ENCODE results near the gene PNISR.

PNISR gene

DNA sequence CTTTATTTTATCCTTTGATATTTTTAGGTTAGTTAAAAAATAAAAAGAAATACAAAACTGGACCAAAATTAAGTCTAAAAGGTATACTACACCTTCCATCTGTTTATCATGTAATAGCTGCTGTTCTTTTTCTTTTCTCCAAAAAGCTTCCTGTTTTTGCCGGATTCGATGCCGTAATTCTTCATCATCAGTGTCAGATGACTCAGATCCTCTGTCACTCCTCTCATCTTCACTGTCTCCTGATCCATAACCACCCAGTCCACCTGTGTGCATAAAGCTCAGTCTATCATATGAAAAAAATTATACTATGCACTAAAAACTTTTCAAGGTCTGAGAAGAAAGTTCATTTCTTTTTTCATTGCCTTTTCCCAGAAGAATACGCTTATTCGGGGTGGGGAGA lies 22.7 kb downstream of the PNISR start:
- no peak for DNase-seq (ENCODE audit: low read depth)

DNA sequence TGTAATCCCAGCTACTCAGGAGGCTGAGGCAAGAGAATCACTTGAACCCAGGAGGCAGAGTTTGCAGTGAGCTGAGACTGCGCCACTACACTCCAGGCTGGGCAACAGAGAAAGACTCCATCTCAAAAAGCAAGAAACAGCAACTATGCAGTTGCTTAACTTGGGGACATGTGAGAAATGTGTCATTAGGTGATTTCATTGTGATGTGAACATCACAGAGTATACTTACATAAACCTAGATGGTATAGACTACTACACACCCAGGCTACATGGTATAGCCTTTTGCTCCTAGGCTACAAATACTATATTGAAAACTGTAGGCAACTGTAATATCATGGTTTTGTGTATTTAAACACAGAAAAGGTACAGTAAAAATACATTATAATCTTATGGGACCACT lies 27.8 kb downstream of the PNISR start:
- no peak for DNase-seq (ENCODE audit: low read depth)

DNA sequence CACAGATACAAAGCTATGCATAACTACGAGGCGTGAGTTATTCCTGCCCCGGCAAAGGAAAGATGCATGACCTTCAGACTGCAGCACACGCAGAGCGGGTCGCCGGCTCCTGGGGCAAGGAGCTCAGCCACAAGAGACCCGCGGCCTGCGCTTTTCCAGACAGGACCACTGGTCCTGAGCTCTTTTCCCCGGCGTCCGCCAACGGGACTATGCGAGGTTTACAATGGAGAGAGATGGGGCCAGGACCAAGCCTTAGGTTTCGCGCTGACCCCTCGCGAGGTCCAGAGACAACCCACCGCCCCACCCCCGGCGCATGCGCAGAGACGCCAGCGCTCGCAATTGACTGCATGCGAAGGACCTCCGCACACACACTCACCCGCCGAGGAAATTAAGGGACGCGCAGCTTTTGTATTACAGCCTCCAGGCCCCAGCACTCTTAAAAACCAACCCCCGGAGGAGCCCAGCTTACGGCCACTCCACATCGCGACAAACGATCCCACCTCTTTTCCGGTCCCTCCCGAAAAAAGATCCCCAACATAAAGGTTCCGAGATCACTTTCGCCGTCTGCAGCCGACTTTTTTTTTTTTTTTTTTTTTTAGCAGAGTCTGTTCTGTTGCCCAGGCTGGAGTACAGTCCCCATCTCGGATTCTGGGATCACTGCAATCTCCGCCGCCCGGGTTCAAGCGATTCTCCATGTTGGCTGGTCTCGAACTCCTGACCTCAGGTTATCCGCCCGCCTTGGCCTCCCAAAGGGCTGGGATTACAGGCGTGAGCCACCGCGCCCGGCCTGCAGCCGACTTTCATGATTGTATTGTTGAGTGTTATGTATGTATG lies 31.2 kb downstream of the PNISR start, which contains the start of gene COQ3:
Gene COQ3, minus strand, starts transcription at position 498 of the 834 bp plus-strand sequence. Its CDS starts 16 bp downstream, at position 482.
- peak; percentile 39 for DNase-seq (ENCODE audit: low read depth)

DNA sequence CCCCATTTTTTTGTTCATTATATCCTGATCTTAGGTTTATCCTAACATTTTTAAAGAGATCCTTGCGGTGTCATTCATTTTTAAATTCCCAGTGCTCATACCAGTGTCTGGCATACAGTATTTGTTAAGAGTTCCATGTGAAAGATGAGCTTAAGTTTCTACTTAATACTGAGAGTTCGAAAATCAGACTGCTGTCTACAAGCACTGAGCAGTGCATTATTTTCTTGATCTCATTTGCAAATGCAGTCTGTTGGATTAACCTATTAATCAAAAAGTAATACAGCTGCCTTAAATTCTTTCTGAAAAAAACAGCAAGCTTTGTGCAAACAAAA lies 31.8 kb downstream of the PNISR start:
- no peak for DNase-seq (ENCODE audit: low read depth)

DNA sequence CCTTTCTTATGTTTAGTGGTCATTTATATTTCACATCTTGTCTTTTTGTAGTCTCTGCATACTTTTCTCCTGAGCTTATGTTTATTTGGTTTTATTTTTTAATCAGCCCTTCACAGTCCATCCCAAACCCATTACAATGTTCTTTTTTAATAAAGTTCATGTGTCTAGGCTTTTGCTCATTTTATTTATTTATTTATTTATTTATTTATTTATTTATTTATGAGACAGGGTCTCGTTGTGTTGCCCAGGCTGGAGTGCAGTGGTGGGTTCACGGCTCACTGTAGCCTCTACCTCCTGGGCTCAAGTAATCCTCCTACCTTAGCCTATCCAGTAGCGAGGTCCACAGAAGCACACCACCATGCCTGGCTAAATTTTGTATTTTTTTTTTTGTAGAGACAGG lies 34.2 kb downstream of the PNISR start:
- no peak for DNase-seq (ENCODE audit: low read depth)

DNA sequence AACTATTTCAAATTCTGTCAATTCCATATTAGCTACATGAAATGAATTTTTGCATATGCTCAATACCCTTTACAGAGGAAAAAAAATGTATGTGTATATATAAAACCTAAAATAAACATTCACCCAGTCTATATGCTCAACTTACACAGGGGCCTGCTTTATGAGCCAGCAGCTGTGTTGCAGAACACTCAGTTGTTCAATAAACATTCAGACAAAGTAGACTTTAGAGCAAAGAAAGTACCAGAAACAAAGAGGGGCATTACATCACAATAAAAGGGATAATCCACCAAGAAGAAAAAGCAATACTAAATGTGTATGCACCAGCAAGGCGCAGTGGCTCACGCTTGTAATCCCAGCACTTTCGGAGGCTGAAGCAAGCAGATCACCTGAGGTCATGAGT lies 40.6 kb downstream of the PNISR start:
- no peak for DNase-seq (ENCODE audit: low read depth)

DNA sequence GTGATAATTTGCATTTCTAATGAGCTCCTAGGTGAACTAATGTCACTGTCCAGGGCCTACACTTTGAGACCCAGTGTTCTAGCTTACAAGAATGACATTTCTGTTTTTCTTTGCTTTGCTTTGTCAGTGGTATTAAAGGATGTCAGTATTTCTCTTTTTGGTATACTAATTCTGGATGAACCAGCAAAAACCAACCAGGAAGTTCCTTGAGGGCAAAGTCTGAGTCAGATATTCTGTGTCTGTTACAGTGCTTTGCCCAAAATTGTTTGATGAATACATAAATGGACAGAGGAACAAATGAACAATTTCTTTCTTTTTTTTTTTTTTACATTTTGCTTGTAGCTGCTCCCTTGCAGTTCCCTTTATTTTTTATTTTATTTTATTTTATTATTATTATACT lies 46.5 kb downstream of the PNISR start:
- DNase-seq (ENCODE audit: low read depth) = no peak

DNA sequence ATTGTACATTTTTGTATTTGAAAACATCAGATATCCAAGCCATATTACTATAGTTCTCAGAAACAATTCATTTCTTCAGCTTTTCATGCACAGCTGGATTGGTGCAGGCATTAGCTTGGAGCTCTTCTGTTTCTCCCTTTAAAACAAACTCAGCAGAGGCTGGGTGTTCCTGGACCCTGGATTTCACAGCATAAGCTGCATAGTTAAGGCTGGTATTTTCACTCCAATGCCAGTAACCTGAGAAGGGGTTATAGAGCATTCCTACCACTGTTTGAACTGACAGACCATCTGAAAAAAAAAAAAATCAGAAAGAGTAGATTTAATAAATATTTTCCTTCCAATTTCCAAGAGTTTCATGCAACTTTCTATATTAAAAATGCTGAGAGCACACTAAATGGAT lies 55.6 kb downstream of the PNISR start:
- DNase-seq (ENCODE audit: low read depth) = no peak

DNA sequence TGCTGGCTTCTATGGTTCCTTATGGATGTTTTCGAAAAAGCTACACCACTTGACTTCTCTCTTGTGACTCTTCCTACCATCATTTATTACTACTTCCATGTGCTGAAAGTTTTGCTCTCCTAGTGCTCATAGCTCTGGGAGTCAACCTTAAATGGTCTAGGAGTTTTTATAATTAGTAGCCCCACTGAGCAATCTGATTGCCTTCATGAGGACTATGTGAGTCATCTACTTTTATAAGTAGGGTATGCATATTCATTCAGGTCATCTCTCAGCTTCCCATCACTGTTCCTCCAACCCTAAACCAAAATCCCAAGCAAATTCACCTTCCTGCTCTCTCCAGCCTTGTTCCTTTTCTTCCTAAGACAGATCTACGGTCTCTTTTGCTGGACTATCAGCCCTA lies 58.3 kb downstream of the PNISR start:
- DNase-seq (ENCODE audit: low read depth) = no peak

DNA sequence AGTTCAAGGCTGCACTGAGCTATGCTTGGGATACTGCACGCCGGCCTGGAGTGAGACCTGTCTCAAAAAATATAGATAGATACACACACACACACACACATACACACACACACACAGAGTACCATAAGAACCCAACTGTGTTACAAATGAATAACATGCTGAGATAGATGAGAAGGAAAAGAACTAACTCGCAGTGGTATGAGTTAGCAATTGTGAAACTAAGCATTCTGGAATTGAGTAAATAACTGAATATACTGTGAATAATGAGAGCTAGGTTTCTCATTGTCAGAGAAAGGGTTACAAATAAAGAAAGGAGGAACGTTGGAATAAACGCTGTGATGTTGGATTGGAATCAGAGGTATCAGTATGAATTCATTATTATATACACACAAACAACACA lies 61.1 kb downstream of the PNISR start:
- DNase-seq (ENCODE audit: low read depth) = no peak

DNA sequence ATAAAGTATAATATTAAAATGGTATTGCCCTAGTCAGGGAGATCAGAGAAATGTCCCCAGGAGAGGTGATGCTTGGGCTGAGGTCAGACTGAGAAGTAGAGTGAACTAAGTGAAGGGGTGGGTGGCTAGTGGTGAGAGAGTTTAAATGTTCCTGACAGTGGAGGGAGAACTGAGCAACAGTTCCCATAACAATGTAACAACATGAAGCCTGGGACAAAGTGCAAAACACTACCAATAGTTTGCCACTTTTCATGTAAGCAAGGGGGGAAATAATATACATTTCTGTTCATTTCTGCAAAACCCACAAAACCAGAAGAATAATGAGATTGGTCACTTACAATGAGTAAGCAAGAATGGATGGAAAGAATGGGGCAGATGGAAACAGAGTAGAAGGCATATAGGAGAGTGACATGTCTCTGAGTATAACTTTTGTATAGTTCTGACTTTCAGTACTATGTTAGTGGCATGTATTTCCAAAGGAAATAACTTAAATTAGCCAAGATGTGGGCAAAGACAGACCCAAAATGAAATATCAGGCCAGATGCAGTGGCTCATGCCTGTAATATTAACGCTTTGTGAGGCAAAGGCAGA lies 62.3 kb downstream of the PNISR start:
- no peak for DNase-seq (ENCODE audit: low read depth)

DNA sequence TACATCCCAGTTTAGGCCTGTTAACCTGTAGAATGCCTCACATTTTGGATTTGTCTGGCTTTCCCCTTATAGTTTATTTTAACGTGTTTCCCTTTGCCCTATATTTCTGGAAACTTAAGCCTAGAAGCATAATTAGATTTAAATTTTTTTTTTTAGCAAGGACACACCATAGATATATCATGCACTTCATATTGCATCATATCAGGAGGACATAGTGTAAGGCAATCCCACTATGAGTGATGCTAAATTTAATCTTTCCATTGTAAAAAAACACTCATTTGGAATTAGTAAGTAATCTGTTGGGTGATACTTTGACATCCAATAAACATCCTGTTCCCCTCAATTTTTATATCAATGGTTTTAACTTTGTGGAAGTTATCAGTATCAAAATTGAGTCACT lies 65.3 kb downstream of the PNISR start:
- no peak for DNase-seq (ENCODE audit: low read depth)

DNA sequence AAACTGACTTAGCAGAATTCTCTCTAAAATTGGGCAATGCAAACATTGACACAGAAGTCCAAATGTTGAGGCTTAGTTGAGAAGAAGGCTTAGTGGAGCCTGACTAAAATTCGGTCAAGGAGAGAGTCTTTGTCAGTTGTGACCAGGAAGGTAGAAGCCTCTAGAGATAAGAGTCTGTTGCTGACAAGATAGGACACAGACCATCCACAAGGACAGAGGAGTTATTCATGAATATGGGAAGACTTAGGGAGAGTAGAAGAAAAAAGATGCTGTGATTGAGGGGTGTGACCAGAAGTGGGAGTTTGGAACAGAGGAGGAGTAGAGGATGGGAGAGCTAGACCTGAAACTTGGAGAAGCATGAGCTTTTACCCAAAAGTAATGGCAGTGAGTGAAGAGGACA lies 68.5 kb downstream of the PNISR start:
- no peak for DNase-seq (ENCODE audit: low read depth)

DNA sequence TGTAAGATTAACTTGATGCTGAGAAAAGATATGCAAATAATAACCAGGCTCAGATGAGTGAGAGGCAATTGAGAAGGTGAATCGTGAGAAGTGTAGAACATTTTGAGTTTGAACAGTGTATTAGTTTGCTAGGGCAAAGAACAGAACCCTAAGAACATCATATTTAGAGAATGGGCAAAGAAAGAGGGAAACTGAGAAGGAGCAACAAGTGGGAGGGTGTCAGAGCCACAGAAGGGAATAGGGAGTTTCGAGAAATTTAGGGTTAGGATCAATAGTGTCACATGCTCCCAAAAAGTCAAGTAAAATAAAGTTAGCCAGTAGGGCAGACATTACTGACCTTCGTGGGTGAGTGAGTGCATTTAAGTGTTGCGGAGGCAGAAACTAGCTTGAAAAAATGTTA lies 70.1 kb downstream of the PNISR start:
- no peak for DNase-seq (ENCODE audit: low read depth)

DNA sequence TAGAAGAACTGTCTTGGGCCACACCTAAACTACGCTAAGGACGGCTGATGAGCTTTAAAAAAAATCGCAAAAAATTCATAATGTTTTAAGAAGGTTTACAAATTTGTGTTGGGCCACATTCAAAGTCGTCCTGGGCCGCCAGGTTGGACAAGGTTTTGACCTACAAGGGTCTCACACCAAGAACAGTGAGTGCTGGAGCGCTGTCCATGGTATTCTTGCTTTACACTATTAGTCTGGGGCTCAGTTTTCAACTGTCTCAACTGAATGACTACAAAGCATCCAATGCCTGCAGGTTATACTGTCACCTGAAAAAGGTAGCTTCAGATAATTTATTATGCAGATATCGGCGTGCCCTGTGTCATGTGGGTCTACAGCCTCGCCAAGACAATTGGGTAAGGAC lies 72.0 kb downstream of the PNISR start:
- DNase-seq (ENCODE audit: low read depth) = no peak

DNA sequence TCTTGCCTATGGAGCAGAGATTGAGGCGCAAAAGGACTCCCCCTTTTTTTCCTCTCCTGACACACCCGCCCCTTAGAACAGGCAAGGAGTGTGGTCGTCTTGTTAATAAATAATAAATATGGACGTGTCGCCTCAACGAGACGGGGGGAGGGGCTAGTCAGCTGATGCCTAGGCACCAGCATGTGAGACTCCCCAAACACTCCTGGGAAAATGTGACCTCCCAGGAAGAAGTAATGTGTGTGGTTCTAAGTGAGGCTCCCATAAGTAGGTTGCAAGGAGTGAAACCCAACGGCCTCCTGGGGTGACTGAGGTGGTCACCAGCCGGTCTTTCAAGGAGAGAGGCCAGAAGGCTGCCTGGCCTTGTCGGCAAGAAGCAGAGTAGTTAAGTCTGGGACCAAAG lies 74.5 kb downstream of the PNISR start:
- DNase-seq (ENCODE audit: low read depth) = no peak

DNA sequence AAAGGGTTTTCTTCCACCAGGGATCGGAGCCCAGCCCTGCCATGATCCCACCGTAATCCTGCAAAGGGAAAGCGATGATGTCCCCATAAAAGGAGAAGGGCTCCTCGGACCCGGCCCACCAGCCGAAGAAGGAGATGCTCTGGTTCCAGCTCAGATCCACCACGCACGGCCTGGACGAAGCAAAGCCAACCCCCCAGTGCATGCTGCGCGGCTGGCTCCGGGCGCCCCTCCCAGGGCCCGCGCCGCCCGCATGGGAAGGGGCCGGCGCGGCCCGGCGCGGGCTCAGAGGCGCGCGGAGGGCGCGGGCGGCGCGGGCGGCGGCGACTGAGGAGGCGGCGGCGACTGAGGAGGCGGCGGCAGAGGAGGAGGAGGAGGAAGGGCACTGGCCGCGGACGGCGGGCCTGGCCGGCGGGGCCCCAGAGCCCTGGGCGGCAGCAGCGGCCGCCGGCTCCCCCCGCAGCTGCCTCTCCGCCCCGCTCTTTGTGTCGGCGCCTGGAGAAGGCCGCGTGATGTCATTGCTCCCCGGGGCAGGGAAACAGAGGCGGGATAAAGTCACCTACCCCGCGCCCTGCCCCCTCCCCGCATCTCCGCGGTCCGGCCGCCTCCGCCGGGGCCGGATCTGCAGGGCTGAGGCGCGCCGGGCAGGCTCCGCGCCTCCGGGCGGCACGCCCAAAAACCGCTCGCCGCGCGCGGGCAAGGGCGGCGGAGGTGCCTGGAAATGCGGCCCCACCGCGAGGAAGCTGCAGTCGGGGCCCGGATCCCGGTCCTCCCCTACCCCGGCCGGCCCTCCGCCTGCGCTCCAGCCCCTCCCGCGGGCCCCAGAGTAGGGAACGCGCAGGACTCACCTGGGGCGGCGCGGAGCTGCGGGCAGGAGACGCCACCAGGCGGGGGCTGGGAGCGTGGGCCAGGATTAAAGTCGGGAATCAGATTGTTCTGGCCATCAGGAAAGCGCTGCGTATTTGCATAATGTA lies 75.7 kb downstream of the PNISR start, which contains the start of gene FAXC:
Gene FAXC, minus strand, starts transcription at position 504 of the 971 bp plus-strand sequence. Its CDS starts 302 bp downstream, at position 202.
- no peak for DNase-seq (ENCODE audit: low read depth)

DNA sequence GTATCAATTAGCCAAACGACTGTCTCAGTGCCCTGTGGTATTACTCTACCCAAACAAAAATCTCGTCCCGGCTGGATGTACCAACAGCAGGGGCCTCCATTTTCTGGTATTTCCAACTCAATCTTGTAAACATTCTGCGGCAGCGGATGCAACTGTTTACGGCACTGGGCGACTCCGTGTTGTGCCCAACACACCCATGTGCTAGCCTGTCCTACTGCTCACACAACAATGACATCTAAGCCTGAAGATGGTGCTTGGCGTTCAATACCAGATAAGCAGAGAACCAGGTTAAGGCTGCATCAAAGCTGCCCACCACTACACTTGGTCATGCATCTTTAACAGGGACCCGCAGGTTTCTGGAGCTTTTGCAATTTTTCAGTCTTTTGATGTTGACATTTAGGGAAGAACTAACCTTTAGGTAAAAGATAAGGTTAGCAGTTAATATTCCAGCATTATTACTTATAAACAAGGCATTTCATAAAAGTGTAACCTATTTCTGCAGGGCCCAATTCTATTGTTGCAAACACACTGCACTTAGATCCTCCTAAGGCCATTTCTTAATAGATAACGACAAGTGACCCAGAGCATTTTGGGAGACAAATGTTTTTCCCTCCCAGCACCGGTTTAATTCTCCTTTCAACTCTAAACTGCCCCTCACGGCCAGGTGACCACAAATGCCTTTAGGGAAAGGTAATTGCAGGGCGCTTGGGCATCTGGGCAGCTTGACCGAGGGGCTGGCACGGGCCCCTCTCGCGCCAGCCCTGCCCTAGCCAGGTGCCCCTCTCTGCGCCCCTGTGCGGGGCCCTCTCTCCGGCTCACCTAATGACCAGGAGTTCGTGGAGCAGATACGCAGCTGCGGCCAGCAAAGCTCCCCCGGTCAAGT lies 76.6 kb downstream of the PNISR start:
- DNase-seq (ENCODE audit: low read depth) = no peak

Data from HS-5 (cell line).